GM12878 (cell line): Measurements from ENCODE around the gene SPAM1. TPM values are rescaled to one million over a fixed set of nuclear protein-coding genes. Genes with fewer than 3 reads are reported as not detected.

Experiments used
- ATAC-seq: fragments of 200-7000 bp; cut with Tn5 transposase; 3 replicates; pipeline ENCODE4 v1.9.1; 2020; ENCODE audit warnings: mild to moderate bottlenecking, moderate library complexity
- BruUV-seq: library from RNA; stranded (reverse); fragments of 400-500 nt; replicated peaks from 2 replicates; lab custom pipeline; 2021; lab: Mats Ljungman, UMichigan
- CTCF ChIA-PET: fragments of 300-600 bp; sonication (Branson Sonifier 250); formaldehyde crosslinking; extraction: SDS; loops from one replicate; lab custom pipeline; 2021; ENCODE audit warnings: inconsistent platforms; lab: Yijun Ruan, JAX
- POLR2A ChIA-PET: fragments of 350-600 bp; formaldehyde crosslinking; extraction: SDS; loops from one replicate; lab custom pipeline; 2021; ENCODE audit warnings: inconsistent platforms; lab: Charles Lee
- RAD21 ChIA-PET: fragments of 300-600 bp; sonication (Branson Sonifier 250); formaldehyde crosslinking; loops from one replicate; lab custom pipeline; 2023; ENCODE audit warnings: antibody characterized with exemption; ENCODE audit not compliant: unreplicated experiment; lab: Charles Lee
- SMC1A ChIA-PET: fragments of 300-600 bp; sonication (Branson Sonifier 250); formaldehyde crosslinking; loops from one replicate; lab custom pipeline; 2023; ENCODE audit not compliant: unreplicated experiment, uncharacterized antibody; lab: Charles Lee
- DNase-seq: peaks from one replicate; pipeline ENCODE4 v3.0.0-alpha.2; 2011; ENCODE audit warnings: low read depth, low spot score
- FAIRE-seq: peaks from 3 replicates; lab custom pipeline; 2011; peaks lifted over from hg19 to GRCh38; lab: Jason Lieb, UNC
- H2AFZ ChIP-seq: 2 replicates; pipeline ENCODE4 v1.6.0; 2011; ENCODE audit warnings: low read depth, low read length, control low read depth; ENCODE audit not compliant: control insufficient read depth
- H3K27ac ChIP-seq: 2 replicates; pipeline ENCODE4 v1.5.1; 2011; ENCODE audit warnings: control low read depth; ENCODE audit not compliant: control insufficient read depth, insufficient read depth
- H3K27me3 ChIP-seq, 2 experiments: replicated peaks in 1 of 2; 2 replicates each; pipeline versions ENCODE4 v1.6.0 to v1.6.1; 2011; ENCODE audit warnings: low read length in 1 of 2; ENCODE audit not compliant: control insufficient read depth in 2 of 2, insufficient read depth in 2 of 2
- H3K36me3 ChIP-seq, 2 experiments: 2 replicates each; pipeline ENCODE4 v1.5.1; 2011; ENCODE audit warnings: low read length in 1 of 2; ENCODE audit not compliant: control insufficient read depth in 2 of 2, insufficient read depth in 2 of 2
- H3K4me1 ChIP-seq: 2 replicates; pipeline ENCODE4 v1.6.1; 2011; ENCODE audit warnings: mild to moderate bottlenecking, low read length, moderate library complexity, mixed read lengths; ENCODE audit not compliant: control insufficient read depth, insufficient read depth
- H3K4me2 ChIP-seq: 2 replicates; pipeline ENCODE4 v1.6.0; 2011; ENCODE audit warnings: control low read depth; ENCODE audit not compliant: control insufficient read depth, insufficient read depth
- H3K4me3 ChIP-seq: fragments of 200-600 bp; sonication (generic); 2 replicates; pipeline ENCODE4 v1.5.1; 2016
- H3K79me2 ChIP-seq: 2 replicates; pipeline ENCODE4 v1.6.0; 2011; ENCODE audit warnings: low read length; ENCODE audit not compliant: control insufficient read depth, insufficient read depth
- H3K9ac ChIP-seq: 2 replicates; pipeline ENCODE4 v1.8.0; 2011; ENCODE audit warnings: low read length, control low read depth, mixed read lengths; ENCODE audit not compliant: control insufficient read depth, insufficient read depth
- H3K9me3 ChIP-seq: replicated peaks from 3 replicates; pipeline ENCODE4 v1.5.1; 2011; ENCODE audit warnings: mild to moderate bottlenecking, low read length; ENCODE audit not compliant: control insufficient read depth, insufficient read depth
- H4K20me1 ChIP-seq: 2 replicates; pipeline ENCODE4 v1.6.0; 2011; ENCODE audit not compliant: control insufficient read depth, insufficient read depth
- CREB1 ChIP-seq: IDR thresholded peaks from 2 replicates; pipeline ENCODE4 v1.6.1; 2012; ENCODE audit warnings: low read depth, mild to moderate bottlenecking, inconsistent platforms
- E4F1 ChIP-seq: fragments of 450-650 bp; IDR thresholded peaks from 2 replicates; pipeline ENCODE4 v1.6.1; 2018; ENCODE audit warnings: borderline replicate concordance, mild to moderate bottlenecking; ENCODE audit not compliant: partially characterized antibody
- ETV6 ChIP-seq, 2 experiments: fragments of 450-650 bp in 1 of 2; IDR thresholded peaks in 1 of 2; conservative IDR thresholded peaks in 1 of 2; 2 replicates each; pipeline ENCODE4 v1.6.1; 2014; ENCODE audit warnings: antibody characterized with exemption in 1 of 2, borderline replicate concordance in 1 of 2, low read depth in 1 of 2, mild to moderate bottlenecking in 1 of 2, moderate library complexity in 1 of 2
- HCFC1 ChIP-seq: fragments of 150-350 bp; IDR thresholded peaks from 2 replicates; pipeline ENCODE4 v1.6.1; 2014; ENCODE audit warnings: low read length
- IKZF1 ChIP-seq: fragments of 450-650 bp; conservative IDR thresholded peaks from 2 replicates; pipeline ENCODE4 v1.6.1; 2017; ENCODE audit warnings: antibody characterized with exemption, mild to moderate bottlenecking
- IRF3 ChIP-seq: fragments of 450-650 bp; IDR thresholded peaks from 2 replicates; pipeline ENCODE4 v1.6.1; 2014; ENCODE audit warnings: mild to moderate bottlenecking
- IRF4 ChIP-seq: IDR thresholded peaks from 2 replicates; pipeline ENCODE4 v1.6.1; 2011; ENCODE audit warnings: low read depth, low read length
- KDM1A ChIP-seq: fragments of 200-600 bp; sonication (generic); IDR thresholded peaks from 2 replicates; pipeline ENCODE4 v1.6.1; 2016; ENCODE audit warnings: borderline replicate concordance
- MEF2A ChIP-seq: IDR thresholded peaks from 2 replicates; pipeline ENCODE4 v1.6.1; 2011; ENCODE audit warnings: low read depth, mild to moderate bottlenecking, low read length, moderate library complexity; ENCODE audit not compliant: insufficient read depth
- NR2F1 ChIP-seq: fragments of 450-650 bp; conservative IDR thresholded peaks from 2 replicates; pipeline ENCODE4 v1.6.1; 2017; ENCODE audit warnings: mild to moderate bottlenecking
- PML ChIP-seq: IDR thresholded peaks from 2 replicates; pipeline ENCODE4 v1.6.1; 2012; ENCODE audit warnings: low read length, inconsistent platforms
- POLR2A ChIP-seq: IDR thresholded peaks from 2 replicates; pipeline ENCODE4 v1.6.1; 2011; ENCODE audit warnings: low read depth, mild to moderate bottlenecking, low read length
- RAD51 ChIP-seq: fragments of 450-650 bp; IDR thresholded peaks from 2 replicates; pipeline ENCODE4 v1.6.1; 2016; ENCODE audit warnings: moderate library complexity, mild to moderate bottlenecking, inconsistent platforms
- RELA ChIP-seq: fragments of 450-650 bp; IDR thresholded peaks from 2 replicates; pipeline ENCODE4 v1.8.0; 2014; ENCODE audit warnings: borderline replicate concordance; ENCODE audit not compliant: partially characterized antibody
- RELB ChIP-seq: fragments of 450-650 bp; IDR thresholded peaks from 2 replicates; pipeline ENCODE4 v1.6.1; 2017; ENCODE audit warnings: low read depth, mild to moderate bottlenecking, moderate library complexity
- SIN3A ChIP-seq: IDR thresholded peaks from 2 replicates; pipeline ENCODE4 v1.6.1; 2012; ENCODE audit warnings: low read depth, low read length, improper control_type of control experiment
- STAT1 ChIP-seq: fragments of 450-650 bp; conservative IDR thresholded peaks from 2 replicates; pipeline ENCODE4 v1.6.1; 2014; ENCODE audit warnings: antibody characterized with exemption, mild to moderate bottlenecking
- SUZ12 ChIP-seq: fragments of 200-600 bp; sonication (generic); IDR thresholded peaks from one replicate; pipeline ENCODE4 v1.6.1; 2018; ENCODE audit warnings: antibody characterized with exemption, mild to moderate bottlenecking; ENCODE audit not compliant: unreplicated experiment
- YBX1 ChIP-seq: fragments of 450-650 bp; IDR thresholded peaks from 2 replicates; pipeline ENCODE4 v1.6.1; 2016; ENCODE audit warnings: antibody characterized with exemption
- WGBS: methylation state at CpG from one replicate; pipeline ENCODE4 v1.1.6; 2016; ENCODE audit warnings: low lambda C conversion rate; ENCODE audit not compliant: insufficient replicate concordance, insufficient coverage; ENCODE audit errors: missing lambda C conversion rate; 5-methylcytosine and 5-hydroxymethylcytosine counted together
- in situ Hi-C: fragments of 300-500 bp; cut with MboI; formaldehyde crosslinking; loops from 9 replicates; pipeline ENCODE4 v1.14.3; 2018; ENCODE audit warnings: mixed read lengths
- intact Hi-C: fragments of 100-400 bp; cut with micrococcal nuclease; formaldehyde crosslinking; loops from one replicate; pipeline ENCODE4 v1.14.2; 2022; ENCODE audit not compliant: unreplicated experiment
- polyA plus RNA-seq, 11 experiments: library from polyadenylated mRNA; depleted of rRNA in 4 of 11; unstranded in 6 of 11; stranded (reverse) in 5 of 11; fragments of >200 nt; fragmentation: Nextera tagmentation in 4 of 11; fragmentation: Illumina TruSeq in 1 of 11; extraction: Ambion mirVana in 4 of 11; extraction: Trizol in 1 of 11; gene quantifications; 1 replicate in 1 of 11; 2 replicates in 10 of 11; pipeline versions ENCODE4 v1.2.1 to v1.2.3, GENCODE V29; 2011 to 2016; ENCODE audit warnings: inconsistent platforms in 2 of 11, missing spikeins in 2 of 11, low read depth in 1 of 11
- total RNA-seq, 4 experiments: library from RNA; depleted of rRNA in 3 of 4; stranded (reverse); fragments of >200 nt in 3 of 4; fragmentation: Illumina TruSeq in 1 of 4; extraction: Trizol in 1 of 4; gene quantifications; 2 replicates each; pipeline versions ENCODE4 v1.2.1 to v1.2.3, GENCODE V29; 2013 to 2021

Gene SPAM1
- total and polyA plus RNA-seq, 10 of the 15 experiments (the other 5 are each of a cell fraction or from before 2014, with no cell fraction given) = not detected

- TF ChIP-seq STAT1 = no peak
- no peak for TF ChIP-seq MEF2A
- TF ChIP-seq NR2F1 = no peak
- TF ChIP-seq E4F1 = no peak
- no peak for TF ChIP-seq SIN3A
Measured at GRCh38 chr7:123972831-123973230, 47.8 kb downstream of the SPAM1 start (continued).

- Histone ChIP-seq H3K4me3 (no peak overlapping the region), H3K79me2 (no peaks in the 10 kb centered on the region), H3K4me2 (no peak overlapping the region), H3K9me3 (no peaks in the 10 kb centered on the region), H3K4me1 (no peaks in the 10 kb centered on the region; the same call in 1 of the 2 replicates), H3K27me3 (no peaks in the 10 kb centered on the region), H4K20me1 (no peaks in the 10 kb centered on the region), H3K9ac (no peak overlapping the region), H2AFZ (no peak overlapping the region; the same call in 1 of the 2 replicates), H3K36me3 (no peaks in the 10 kb centered on the region), H3K27ac (no peak overlapping the region)
- no TSS peak for BruUV-seq
- TF ChIP-seq CREB1 (no peak), RELB (no peak), IRF4 (no peak), SIN3A (no peak), PML (no peak), RAD51 (no peak), KDM1A (no peak), IKZF1 (no peak), IRF3 (no peak), ETV6 (conservative IDR thresholded peaks at IDR 0.05 in 1 of 2, IDR thresholded peaks at IDR 0.05 in 1 of 2; ENCODE audit: borderline replicate concordance in 1 of 2, low read depth in 1 of 2) (no peak), YBX1 (no peak), POLR2A (no peak), SUZ12 (no peak), HCFC1 (no peak), RELA (no peak)
- POLR2A ChIA-PET = no interaction called here
- no peak for FAIRE-seq
- SMC1A ChIA-PET = no interaction called here
- ATAC-seq = peak; percentile 78
- intact Hi-C loops (no loop called here), in situ Hi-C loops (no loop called here)
- RAD21 ChIA-PET = no interaction called here
- CTCF ChIA-PET = interaction anchor here (0.9 kb wide), 1 partner anchor 134 kb away, joined by 3 read pairs; no protein-coding TSS in a partner anchor
- 45% methylated on average over 7 of the region's 7 CpGs for WGBS
- DNase-seq = no peak
Measured at GRCh38 chr7:123974326-123974908, 49.4 kb downstream of the SPAM1 start.
